Loucy (cell line): ENCODE results near the gene MAN1C1.

Experiments used
- CTCF ChIP-seq: fragments of 200-600 bp; sonication (generic); conservative IDR thresholded peaks from 2 replicates; pipeline ENCODE4 v1.5.1; 2014; ENCODE audit warnings: mild to moderate bottlenecking, antibody characterized with exemption, low read length
- EZH2phosphoT487 ChIP-seq: fragments of 200-600 bp; IDR thresholded peaks from 2 replicates; pipeline ENCODE4 v1.6.1; 2018; ENCODE audit warnings: antibody characterized with exemption, mild to moderate bottlenecking, moderate library complexity, borderline replicate concordance

DNA sequence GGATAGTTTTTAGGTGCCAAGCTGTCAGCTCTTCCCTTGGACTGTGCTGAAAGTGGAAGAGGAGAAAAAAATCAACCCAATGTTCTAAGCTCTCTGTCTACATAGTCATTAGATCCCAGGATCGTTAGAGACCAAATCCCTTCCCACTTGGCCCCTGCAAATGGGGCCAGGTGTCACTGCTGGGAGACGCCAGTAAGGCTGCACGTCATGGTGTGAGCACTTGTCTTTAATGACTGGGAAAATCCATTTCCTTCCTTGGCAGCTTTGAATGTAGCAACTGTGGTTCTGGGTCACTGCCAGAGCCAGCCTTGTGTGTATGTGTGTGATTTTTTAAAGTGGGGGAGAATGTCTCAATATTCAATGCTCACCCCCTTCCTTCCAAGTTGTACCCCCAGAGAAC, 59.9 kb downstream of the MAN1C1 start:
- TF ChIP-seq CTCF (no peak), EZH2phosphoT487 (no peak)
